GM21723 (cell line): ENCODE data around the gene NTM.
"Not testable (repeated sequence)": the region's sequence is repeated elsewhere in the genome, so short reads cannot be mapped to it uniquely, and the experiment has no call there.

Source experiments
- ATAC-seq: cut with Tn5 transposase; IDR thresholded peaks from one replicate; pipeline ENCODE4 v1.9.1; 2021; ENCODE audit warnings: mild to moderate bottlenecking, moderate library complexity; ENCODE audit not compliant: unreplicated experiment

The NTM gene

GRCh38 chr11:131488238-131488637 is 117.8 kb downstream of the NTM start:
- ATAC-seq = no peak

GRCh38 chr11:131491503-131491902 is 121.1 kb downstream of the NTM start:
- ATAC-seq = no peak

DNA sequence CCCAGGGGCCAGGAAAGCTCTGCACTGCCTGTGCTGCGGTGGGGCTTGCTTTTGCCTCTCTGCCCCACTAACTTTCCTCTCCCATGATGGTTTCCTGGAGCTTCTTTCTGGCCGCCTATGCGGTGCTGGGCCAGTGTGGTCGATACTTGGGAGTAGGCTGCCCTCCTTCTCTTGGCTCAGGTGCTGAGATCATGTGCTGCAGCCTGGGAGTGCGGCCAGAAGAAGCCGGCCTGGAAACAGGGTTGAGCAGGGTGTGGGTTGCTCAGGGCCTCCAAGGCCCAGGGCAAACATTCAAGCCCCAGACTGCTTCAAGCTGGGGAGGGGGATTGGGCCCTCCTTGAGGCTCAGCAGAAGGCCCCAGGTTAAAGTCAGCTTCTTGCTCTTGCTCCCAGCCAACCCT is 125.0 kb downstream of the NTM start:
- ATAC-seq = no peak

DNA sequence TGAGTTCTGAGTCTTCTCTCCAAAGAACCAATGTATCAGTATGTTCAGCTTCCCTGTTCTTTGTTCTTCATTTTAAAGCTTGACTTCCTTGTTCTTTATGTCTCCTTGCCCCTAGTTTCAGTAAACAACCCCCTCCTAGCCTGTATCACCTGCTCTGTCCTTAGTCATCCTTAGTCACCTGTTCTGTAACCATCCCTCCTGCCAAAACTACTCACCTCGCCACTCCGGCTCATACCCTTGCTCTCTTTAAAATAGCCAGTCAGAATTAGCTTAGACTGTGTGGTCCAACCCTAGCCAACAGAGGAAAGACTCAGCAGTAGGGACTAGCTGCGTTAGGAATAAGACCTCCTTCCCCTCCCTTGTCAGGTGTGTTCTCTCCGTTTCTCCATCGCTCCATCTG is 127.3 kb downstream of the NTM start:
- not testable (repeated sequence) for ATAC-seq

DNA sequence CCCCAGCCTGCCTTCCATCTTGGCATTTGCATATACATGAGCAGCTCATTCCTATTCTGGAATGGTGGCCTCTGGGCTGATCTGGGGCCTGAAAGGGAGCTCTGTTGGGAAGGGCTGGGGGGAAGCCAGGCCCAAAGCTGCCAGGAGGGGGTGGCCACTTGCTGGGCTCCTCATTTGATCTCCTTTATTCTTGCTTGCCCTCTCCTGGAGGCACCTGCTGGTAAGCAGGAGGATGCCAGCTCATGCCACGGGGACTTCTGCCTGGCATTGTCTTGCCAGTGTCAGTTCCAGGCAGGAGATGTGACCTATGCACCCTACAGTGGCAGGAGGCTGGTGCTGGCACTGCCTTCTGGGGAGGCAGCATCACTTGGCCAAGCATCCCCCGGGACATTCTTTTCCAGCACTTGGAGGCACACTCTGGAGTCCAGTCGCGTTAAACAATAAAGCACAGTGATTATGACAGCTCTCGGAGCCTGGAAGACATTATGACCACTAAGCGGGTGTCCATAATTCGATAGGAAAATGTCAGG is 128.3 kb downstream of the NTM start:
- ATAC-seq = no peak

- no peak for ATAC-seq
These were observed 128.8 kb downstream of the NTM start for GRCh38 chr11:131499199-131499598.

- no peak for ATAC-seq
These were observed 132.6 kb downstream of the NTM start for GRCh38 chr11:131503017-131503416.

DNA sequence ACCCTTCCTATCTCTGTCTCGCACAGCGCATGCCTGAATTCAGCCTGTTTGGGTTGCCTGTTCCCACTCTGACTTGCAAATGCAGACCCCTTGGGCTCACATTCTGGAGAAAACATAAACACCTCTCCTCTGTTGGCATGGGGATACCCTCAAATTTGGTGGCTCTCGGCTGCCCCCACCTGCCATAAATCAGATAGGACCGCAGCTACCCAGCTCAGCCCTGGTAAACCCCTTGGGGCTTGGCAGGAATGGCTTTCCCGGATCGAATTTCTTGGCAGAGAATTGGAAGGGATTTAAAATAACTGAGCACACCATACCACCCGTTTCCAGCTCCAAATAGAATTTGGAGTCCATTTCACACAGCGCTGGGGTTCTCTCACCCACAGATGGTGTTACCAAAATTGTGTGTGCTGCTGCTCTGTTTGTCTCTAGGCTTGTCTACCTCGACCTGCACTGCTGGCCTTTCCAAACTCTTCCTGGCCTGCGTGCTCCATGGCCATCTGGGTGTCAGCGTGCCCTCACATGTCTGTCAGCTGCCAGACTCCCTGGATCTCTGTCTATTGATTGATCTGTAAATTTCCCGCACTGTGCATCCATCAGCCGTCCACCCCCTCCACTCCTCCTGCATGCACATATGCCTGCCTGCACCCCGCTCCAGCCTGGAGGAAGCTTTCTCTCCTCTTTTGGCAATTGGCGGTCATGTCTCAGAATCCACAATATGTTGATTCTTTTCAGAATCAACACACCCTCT is 134.0 kb downstream of the NTM start:
- ATAC-seq = no peak

GRCh38 chr11:131506348-131506747 is 135.9 kb downstream of the NTM start:
- no peak for ATAC-seq

DNA sequence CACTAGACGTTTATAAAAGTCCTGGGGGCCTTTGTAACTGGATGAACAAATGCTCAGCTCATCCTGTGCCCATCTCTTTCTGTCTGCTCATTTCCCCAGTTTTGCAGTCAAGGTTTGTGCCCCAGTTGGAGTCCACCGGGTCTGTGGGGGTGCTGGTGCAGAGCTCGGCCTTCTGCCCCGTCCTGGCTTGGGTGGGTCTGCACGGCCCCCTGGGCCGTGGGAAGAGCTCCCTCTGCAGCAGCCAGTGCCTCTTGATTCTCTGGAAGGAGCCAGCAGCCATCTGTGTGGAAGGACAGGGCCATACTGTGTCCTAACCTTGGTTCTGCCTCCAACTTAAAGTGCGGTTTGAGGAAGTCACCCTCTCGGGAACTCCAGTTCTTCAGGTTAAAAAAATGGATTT is 140.2 kb downstream of the NTM start:
- no peak for ATAC-seq

- ATAC-seq = no peak
These were observed 141.4 kb downstream of the NTM start for GRCh38 chr11:131511794-131512193.

GRCh38 chr11:131512228-131512627 is 141.8 kb downstream of the NTM start:
- ATAC-seq = no peak

DNA sequence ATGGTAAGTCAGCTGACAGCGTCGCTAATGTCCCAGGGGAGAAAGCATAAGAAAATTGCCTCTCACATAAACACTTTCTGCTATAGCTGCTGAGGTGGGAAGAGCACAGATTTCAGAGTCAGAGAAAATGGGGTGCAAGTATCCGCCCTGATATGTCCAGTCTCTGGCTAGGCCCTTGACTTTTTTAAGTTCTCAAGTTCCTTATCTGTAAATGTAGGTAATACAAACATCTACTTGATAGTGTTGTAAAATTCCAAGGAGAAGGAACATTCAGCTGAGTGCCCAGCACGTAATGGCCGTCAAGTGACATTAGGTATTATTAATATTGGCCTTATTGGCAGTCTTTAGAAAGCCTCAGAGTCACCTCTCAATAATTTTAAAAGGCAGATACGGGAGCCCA is 143.6 kb downstream of the NTM start:
- no peak for ATAC-seq

DNA sequence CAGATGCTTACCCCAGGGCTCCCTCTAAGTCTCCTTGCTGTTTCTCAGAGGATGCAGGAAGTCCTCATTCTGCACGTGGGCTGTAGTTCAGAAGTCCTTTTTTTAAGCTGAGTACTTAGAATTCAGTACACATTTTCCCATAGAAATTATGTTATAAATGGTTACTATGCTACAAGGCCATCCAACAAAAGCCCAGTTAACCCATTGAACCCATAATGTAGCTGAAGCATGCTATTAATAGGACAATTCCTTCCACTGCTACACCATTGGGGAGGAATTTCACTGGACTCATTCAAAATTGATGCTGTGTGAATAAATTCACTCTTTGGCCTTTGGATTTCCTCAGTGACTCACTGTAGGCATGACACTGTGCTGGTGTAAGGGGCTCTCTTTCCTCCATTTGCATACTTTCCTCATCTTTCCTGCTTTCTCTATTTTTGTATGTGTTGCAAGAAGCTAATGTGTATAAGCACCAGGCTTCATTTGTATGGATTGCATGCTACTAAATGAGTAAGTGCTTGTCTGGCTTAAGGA is 148.0 kb downstream of the NTM start:
- ATAC-seq = no peak

- no peak for ATAC-seq
These were observed 152.4 kb downstream of the NTM start for GRCh38 chr11:131522851-131523250.

GRCh38 chr11:131530407-131530806 is 160.0 kb downstream of the NTM start:
- ATAC-seq = no peak

GRCh38 chr11:131533149-131533548 is 162.7 kb downstream of the NTM start:
- no peak for ATAC-seq

DNA sequence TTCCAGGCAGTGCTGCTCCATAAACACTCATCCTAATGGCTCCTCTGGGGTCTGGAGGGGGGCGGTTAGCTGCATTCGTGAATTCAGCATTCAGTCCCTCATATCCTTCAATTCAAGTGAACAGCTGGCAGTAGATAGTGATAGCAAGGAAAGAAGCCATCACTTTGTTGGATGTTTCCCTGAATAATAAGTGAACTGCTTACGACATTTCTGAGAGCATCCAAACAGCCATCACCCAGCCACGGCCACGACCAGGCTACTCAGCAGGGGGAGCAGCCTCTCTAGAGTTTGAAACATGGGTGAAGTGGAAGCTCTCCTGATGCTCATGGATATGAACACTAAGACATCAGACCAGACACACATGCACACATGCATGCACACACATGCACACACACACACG is 163.6 kb downstream of the NTM start:
- no peak for ATAC-seq

DNA sequence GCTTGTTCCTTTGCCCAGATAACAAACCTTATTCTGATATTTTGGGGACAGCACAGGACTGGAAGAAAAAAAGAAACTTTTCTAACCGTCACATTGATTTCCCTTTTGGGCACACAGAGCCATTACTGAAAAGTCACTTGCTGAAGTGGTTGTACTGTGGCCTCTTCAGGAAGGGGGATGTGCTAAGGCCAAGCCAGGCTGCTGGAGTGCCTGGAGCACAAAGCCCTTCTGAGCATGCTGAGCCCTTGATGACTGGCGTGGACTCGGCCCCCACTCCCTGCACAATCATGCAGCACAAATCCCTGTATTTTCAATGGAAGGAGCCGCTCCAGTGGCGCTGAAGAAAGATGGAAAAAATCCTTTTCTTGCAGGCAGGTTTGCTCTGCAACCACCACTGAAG is 164.2 kb downstream of the NTM start:
- ATAC-seq = no peak

DNA sequence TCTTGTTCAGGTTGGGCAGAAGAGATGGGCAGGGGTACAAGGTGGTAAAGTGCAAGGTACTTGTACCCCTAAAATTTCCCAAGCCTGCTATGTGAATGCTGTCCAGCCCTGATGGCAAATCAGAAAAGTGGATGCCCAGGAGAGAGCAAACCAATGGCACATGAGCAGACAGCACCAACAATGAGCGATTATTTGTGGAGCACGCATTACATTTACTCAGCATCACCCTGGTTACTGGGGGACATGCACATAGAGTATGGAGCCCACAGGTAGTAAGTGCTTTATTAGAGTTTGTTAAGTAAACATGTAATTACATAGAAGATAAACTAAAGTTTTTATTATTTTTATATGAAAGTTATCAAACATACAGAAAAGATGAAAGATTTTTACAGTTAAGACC is 165.7 kb downstream of the NTM start:
- ATAC-seq = no peak

GRCh38 chr11:131537196-131537595 is 166.8 kb downstream of the NTM start:
- no peak for ATAC-seq

DNA sequence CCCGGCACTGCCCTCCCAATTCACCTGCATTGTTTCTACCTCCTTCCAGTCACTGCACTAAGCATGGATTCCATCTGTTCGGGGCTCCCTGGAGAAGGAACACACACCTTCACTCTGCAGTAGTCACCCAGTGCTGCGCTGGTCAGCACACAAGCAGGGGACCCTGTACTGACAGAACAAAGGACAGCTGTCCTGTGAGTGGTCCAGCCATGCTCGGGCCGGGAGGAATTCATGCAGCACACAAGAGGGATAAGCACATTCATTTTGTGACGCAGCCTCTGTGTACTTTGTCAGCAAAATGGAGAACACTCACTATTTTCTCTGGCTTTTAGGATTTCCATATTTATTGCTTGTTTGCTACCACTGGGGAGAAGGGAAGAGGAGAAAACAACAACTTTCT is 167.3 kb downstream of the NTM start:
- no peak for ATAC-seq

DNA sequence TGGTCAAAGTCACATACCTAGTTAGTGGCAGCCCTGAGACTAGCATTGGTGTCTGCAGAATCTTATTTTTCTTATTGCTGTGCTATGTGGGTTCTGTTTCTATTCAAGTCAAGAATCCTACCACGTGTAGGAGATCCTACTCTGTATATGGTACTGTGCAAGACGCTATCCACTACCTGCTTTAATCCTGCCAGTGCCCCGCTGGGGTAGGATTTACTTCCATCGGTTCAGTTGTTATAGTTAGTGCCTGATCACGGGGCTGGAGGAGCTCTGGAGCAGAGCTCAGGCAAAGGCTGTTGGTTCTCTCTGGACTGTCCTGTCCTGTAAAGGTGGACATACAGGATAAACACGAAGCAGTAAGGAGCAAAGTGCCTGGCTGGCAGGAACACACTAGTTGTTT is 167.9 kb downstream of the NTM start:
- no peak for ATAC-seq
